CD4-positive, alpha-beta T cell treated with Interleukin-12 subunit alpha and Interleukin-12 subunit beta, for 1 hour (primary cell): ENCODE results near the gene ERC2.
A peak's percentile ranks its signal among the peaks of the same experiment; 100 is the strongest.
"Not testable (repeated sequence)": the region's sequence is repeated elsewhere in the genome, so short reads cannot be mapped to it uniquely, and the experiment has no call there.

Experiments
- DNase-seq: peaks from one replicate; pipeline ENCODE4 v3.0.0-alpha.2; 2020

Gene ERC2

DNA sequence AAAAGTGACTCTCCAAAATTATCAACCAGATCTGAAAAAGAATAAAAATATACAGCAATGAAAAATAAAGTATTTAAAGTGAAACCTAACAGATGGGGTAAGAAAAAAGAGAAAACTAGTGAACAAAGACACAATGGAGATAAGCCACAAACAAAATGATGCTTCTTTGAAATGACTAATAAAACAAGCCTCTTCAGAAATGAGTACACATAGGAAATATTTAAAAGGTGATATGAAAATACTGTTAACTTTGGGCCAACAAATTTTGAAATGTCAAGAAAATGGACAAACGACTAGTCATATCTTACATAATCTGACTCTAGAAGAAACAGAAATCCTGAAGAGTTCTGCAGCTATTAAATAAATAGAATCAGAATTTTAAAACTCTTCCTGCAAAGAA is 164.2 kb downstream of the ERC2 start:
- no peak for DNase-seq

DNA sequence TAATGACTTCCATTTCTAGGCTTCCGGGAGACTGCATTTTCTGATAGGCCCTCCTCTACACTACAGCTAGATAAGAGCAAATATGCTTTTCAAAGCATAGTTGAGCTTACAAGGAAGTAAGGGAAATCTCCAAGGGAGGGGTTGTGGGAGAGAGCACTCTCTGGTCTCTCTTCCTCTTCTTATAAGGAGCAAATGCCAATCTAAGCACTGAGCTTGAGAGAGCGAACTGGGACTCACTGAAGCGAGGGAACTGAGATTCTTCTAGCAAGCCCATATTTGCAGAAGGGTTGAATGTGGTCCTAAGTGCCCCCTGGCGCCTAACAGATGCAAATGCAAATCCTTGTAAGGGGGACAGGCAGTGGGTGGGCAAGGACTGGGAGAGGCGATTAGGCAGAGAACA is 164.8 kb downstream of the ERC2 start:
- peak; percentile 1 for DNase-seq

DNA sequence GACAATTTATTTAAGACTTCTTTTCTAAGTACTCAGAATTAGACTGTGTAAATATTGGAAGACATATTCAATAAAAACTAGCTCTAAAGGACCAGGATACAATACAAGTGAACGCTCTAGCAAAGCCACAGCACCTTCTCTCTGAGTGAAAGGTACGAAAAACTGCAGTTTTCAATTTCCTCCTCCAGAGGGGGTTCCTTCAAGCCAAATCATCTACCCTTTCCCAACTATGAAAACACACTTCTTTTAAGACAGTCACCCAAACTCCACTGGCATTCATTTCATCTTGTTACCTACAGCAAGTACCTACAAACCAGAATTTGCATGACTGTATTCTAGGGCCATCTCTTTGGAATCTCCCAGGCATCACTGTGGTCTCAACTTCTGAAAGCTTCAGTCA is 165.8 kb downstream of the ERC2 start:
- DNase-seq, result no peak

DNA sequence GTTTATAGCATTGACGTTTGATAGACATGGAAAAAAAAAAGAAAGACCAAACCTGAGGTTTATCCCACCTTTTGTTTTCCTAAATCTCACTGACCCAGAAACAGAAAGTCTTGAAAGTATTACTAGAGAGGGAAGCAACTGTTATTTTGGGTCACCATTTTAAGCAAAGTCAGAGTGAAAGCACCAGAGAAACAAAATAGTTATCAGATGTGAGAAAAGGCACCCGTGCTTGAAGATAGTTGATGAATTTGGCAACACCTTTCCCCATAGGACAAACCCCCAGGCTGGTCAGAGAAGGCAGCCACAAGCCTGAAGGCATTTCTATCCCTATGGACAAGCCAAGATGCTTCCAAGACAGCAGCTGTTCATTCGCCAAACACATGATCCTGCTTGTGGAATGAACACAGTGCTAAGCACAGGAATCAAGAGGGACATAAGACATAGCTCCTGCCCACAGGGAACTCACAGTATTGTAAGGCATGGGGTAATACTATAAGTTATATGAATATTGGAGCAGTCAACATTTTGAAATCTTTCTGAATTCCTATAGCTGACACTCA is 170.9 kb downstream of the ERC2 start:
- no peak for DNase-seq

GRCh38 chr3:56296361-56296760 is 171.9 kb downstream of the ERC2 start:
- DNase-seq, result no peak

GRCh38 chr3:56295161-56295560 is 173.1 kb downstream of the ERC2 start:
- DNase-seq, result no peak

DNA sequence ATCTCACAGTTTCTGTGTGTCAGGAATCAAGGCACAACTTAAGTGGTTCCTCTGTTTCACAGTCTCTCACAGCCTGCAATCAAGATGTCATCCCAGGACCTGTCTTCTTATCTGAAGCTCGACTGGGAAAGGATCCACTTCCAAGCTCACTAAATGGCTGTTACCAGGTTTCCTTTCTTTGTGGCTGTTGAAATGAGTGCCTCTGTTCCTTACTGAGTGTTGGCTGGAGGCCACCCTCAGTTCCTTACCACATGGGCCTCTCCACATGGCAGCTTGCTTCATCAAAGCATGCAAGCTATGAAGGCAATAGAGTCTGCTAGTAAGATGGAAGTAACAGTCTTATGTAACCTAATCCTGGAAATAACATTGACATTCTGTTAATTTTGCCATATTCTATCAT is 174.0 kb downstream of the ERC2 start:
- DNase-seq, result no peak

GRCh38 chr3:56291953-56292352 is 176.3 kb downstream of the ERC2 start:
- DNase-seq, result no peak

- DNase-seq, result no peak
Observed at GRCh38 chr3:56291244-56291680, 177.0 kb downstream of the ERC2 start.

DNA sequence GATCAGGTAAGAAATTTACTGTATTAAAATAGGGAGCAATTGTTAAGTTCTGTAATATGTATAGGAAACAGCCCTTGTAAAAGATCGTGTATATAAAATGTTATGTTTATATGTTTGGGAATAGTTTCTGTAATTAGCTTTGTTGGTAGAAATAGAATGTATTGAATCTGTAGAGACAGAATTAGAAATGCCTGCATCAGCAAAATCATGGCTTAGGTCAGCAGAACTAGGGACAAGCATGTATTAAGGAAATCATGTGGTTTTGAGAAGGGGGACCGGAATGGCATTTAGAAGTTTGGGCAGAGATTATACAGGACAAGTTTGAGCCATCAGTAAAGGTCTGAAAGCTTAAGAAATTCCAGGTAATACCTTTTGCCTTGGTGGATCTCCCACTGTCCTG is 177.9 kb downstream of the ERC2 start:
- DNase-seq, result no peak

DNA sequence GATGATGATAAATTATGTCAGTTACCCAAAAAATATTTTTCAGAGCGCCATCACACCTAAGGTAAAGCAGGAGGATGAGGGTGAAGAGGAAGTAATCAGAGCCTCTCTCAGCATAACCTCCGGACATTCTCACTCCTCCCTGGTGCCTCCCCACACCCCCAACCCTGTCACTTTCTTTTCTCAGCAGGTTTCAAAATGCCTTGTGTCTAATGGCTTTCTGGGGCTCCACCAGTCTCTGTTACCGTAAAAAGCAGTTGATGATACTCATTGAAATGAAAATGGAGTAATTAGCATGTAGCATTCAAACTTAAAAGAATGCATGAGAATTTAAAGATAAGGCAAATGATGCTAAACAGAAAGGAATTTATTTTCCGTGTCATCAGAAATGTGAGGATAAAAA is 180.0 kb downstream of the ERC2 start:
- DNase-seq, result no peak

- no peak for DNase-seq
Observed at GRCh38 chr3:56282341-56282740, 185.9 kb downstream of the ERC2 start.

- no peak for DNase-seq
Observed at GRCh38 chr3:56277236-56277635, 191.0 kb downstream of the ERC2 start.

DNA sequence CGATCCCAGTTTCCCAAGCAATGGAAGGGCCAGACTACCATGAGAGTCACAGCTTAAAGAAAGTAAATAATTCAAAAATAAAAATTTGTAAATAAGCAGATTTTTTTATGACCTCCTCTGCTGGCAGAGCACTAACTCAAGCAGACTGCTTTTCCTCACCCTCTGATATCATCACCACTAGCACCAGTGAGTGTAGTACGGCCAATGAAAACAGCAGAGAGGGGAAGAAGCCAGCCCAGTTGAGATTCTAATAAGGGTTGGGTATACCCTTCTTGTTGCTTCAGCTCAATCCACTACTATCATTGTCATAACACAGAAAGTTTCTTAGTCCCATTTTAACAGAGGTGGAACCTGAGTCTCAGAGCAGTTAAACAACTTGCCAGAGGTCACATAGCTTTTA is 193.1 kb downstream of the ERC2 start:
- DNase-seq, result no peak

DNA sequence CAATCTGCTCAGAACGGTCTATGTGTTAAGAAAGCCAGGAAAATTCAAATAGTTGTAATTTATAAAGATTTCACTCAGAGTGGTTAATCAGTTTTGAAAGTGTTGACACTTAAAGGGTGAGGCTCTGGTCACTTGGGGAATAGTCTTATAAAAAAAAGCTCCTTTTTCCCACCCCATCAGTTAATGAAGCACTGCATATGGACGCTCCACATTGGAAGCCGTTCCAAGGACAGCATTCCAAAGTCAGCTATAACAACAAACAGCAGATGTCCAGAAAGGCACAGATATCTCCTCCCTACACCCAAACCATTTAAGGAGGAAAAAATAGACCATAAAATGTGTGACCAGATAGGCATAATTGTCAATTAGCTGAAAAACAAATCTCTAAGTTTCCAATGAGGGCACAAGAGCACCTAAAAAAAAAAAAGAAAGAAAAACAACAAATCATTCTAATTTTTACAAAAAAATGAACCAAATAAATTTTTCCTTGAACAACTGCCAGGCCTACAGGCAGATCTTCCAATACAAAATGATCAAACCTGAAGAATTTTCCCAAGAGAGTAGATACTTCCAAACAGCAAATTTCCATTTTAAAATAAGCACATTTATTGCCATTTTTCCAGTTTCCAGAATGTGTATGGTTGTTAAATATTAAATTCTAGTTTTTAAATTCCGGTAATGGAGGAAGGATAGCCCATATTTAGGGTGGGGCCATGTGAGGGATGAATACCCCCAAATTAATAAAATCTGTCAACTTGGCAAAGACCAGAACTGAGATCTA is 198.3 kb downstream of the ERC2 start:
- no peak for DNase-seq

DNA sequence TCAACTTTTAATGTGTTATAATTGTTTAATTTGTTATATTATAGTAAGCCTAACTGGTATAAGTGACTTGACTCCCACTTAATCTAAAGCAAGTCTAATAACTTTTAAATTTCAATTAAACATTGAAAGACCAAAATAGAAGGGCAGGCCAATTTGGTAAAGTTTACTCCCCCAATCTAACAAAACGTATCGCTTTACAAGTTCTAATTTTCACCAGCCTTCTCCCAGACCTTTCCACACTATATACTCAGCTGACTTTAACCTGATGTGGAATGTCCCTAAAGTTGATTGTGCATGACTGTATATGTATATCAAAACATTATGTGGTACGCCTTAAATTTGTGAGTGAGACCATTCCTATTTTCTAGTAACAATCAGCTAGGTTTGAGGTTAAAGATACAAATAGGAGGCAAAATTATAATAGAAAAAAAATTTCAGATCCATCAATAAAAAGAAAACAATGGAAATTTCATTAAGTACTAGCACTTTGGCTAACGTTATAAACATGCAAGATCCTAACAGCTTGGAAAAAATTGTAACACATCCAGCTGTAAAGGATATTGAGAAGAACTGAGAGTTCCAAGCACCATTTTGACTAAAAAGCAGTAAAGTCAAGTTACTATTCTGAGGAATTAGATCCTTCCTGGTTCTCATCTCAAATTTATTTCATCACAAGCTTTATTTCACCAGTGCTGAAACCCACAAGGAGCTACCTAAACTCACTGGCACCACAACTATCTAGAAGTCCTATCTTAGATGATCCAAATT is 199.5 kb downstream of the ERC2 start:
- no peak for DNase-seq

DNA sequence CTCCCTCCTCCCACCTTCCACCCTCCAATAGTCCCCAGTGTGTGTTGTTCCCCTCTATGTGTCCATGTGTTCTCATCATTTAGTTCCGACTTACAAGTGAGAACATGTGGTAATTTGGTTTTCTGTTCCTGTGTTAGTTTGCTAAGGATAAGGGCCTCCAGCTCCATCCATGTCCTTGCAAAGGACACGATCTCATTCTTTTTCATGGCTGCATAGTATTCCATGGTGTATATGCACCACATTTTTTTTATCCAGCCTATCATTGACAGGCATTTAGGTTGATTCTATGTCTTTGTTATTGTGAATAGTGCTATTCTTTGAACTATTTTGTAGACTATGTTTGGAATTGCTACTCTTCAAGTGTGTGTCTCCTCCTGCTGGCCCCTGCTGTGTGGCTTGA is 206.4 kb downstream of the ERC2 start:
- DNase-seq, result not testable (repeated sequence)

DNA sequence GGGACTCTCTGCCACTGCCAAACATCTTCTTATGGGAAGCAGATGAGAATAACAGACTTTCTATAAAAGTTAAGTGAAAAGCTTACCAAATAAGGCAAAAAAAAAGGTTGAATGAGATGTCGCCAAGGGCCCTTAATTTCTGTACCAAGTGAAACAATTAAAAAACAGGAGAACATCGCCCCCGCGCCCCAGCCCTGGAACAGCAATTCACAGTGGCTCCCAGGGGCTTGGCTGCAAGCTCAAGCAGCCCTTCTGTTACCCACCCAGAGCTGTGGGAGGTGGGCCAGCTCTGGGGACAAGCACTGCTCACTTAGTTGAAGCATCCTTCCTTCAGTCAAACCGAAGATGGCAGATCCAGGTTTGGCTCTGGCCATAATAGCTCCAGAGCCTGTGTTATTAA is 208.0 kb downstream of the ERC2 start:
- DNase-seq, result no peak

GRCh38 chr3:56257826-56258225 is 210.4 kb downstream of the ERC2 start:
- DNase-seq, result no peak

- no peak for DNase-seq
Observed at GRCh38 chr3:56254835-56255234, 213.4 kb downstream of the ERC2 start.

- no peak for DNase-seq
Observed at GRCh38 chr3:56253941-56254665, 214.2 kb downstream of the ERC2 start.

- peak; percentile 0 for DNase-seq
Observed at GRCh38 chr3:56251343-56251945, 216.8 kb downstream of the ERC2 start.

GRCh38 chr3:56248021-56248420 is 220.2 kb downstream of the ERC2 start:
- DNase-seq, result no peak
